HCT116 (cell line): ENCODE results near the gene PRKAA2.

Experiments
- EGR1 ChIP-seq: IDR thresholded peaks from 2 replicates; pipeline ENCODE4 v1.6.1; 2012; ENCODE audit warnings: low read depth
- EZH2 ChIP-seq: fragments of 200-600 bp; sonication (generic); IDR thresholded peaks from 2 replicates; pipeline ENCODE4 v1.6.1; 2017; ENCODE audit warnings: antibody characterized with exemption, mixed run types
- EZH2phosphoT487 ChIP-seq: fragments of 200-600 bp; IDR thresholded peaks from 2 replicates; pipeline ENCODE4 v1.6.1; 2018; ENCODE audit warnings: antibody characterized with exemption, borderline replicate concordance
- FOSL1 ChIP-seq: IDR thresholded peaks from 2 replicates; pipeline ENCODE4 v1.6.1; 2012; ENCODE audit warnings: low read depth
- POLR2A ChIP-seq: IDR thresholded peaks from 2 replicates; pipeline ENCODE4 v1.7.0; 2011; ENCODE audit warnings: borderline replicate concordance; ENCODE audit not compliant: insufficient read depth, insufficient read length; ENCODE audit errors: extremely low read depth
- POLR2AphosphoS5 ChIP-seq: IDR thresholded peaks from 2 replicates; pipeline ENCODE4 v1.6.1; 2011; ENCODE audit warnings: mild to moderate bottlenecking, low read depth, low read length, moderate library complexity
- RAD21 ChIP-seq: IDR thresholded peaks from 2 replicates; pipeline ENCODE4 v1.6.1; 2012; ENCODE audit warnings: low read depth, mild to moderate bottlenecking
- YY1 ChIP-seq: IDR thresholded peaks from 2 replicates; pipeline ENCODE4 v1.6.1; 2011; ENCODE audit warnings: low read length, low read depth, moderate library complexity, mild to moderate bottlenecking; ENCODE audit not compliant: insufficient replicate concordance; ENCODE audit errors: extremely low read depth
- ZFX ChIP-seq: fragments of 450-650 bp; IDR thresholded peaks from 2 replicates; pipeline ENCODE4 v1.6.1; 2017
- TF ChIP-seq, protein P1 (sequence below), 3 experiments: fragments of 200-600 bp in 1 of 3; sonication (generic) in 1 of 3; IDR thresholded peaks in 2 of 3; conservative IDR thresholded peaks in 1 of 3; 2 replicates each; pipeline ENCODE4 v1.5.1; 2012 to 2017; ENCODE audit warnings: low read depth in 2 of 3, low read length in 2 of 3, antibody characterized with exemption in 1 of 3, borderline replicate concordance in 1 of 3, control low read depth in 1 of 3, mild to moderate bottlenecking in 1 of 3, mixed read lengths in 1 of 3, mixed run types in 1 of 3, moderate library complexity in 1 of 3; ENCODE audit not compliant: insufficient read depth in 1 of 3
- TF ChIP-seq, protein P2 (sequence below): IDR thresholded peaks from 2 replicates; pipeline ENCODE4 v1.6.1; 2012; ENCODE audit warnings: low read depth
- TF ChIP-seq, protein P3 (sequence below): IDR thresholded peaks from 2 replicates; pipeline ENCODE4 v1.6.1; 2012

DNA sequence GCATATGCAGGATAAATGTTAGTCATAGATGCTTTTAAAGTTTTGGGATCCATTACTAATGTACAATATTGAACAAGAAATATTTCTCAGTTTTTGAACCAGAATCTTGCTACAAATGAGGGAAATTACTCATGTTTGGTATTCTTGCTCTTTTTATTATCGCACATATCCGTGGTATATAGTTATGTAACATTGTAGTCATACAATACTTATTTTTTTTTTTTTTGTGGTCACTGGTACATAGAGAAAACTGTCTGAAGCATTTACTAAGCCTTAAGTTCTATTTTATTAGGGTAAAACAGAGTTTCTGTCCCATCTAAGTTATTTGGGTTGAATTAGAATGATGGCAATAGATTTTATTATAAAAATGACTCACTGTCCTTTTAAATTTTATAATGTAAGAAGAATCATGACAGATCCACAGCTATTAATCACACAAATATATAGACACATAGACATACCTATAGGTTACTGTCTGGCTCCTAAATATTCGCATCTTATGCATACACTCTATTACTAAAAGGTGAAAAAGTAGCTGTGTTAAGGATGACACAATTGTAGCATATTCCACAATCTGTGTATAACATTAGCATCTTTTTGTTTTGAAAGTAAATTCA lies 18.0 kb upstream of the PRKAA2 start:
- TF ChIP-seq, protein P1, sequence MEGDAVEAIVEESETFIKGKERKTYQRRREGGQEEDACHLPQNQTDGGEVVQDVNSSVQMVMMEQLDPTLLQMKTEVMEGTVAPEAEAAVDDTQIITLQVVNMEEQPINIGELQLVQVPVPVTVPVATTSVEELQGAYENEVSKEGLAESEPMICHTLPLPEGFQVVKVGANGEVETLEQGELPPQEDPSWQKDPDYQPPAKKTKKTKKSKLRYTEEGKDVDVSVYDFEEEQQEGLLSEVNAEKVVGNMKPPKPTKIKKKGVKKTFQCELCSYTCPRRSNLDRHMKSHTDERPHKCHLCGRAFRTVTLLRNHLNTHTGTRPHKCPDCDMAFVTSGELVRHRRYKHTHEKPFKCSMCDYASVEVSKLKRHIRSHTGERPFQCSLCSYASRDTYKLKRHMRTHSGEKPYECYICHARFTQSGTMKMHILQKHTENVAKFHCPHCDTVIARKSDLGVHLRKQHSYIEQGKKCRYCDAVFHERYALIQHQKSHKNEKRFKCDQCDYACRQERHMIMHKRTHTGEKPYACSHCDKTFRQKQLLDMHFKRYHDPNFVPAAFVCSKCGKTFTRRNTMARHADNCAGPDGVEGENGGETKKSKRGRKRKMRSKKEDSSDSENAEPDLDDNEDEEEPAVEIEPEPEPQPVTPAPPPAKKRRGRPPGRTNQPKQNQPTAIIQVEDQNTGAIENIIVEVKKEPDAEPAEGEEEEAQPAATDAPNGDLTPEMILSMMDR (IDR thresholded peaks at IDR 0.05 in 2 of 3, conservative IDR thresholded peaks at IDR 0.05 in 1 of 3; ENCODE audit: borderline replicate concordance in 1 of 3, insufficient read depth in 1 of 3, low read depth in 2 of 3, low read length in 2 of 3), result no peak
- TF ChIP-seq YY1 (no peak), EZH2 (no peak), POLR2AphosphoS5 (no peak), ZFX (no peak), RAD21 (no peak), POLR2A (no peak), FOSL1 (no peak), EZH2phosphoT487 (no peak), EGR1 (no peak)
- TF ChIP-seq, protein P2, sequence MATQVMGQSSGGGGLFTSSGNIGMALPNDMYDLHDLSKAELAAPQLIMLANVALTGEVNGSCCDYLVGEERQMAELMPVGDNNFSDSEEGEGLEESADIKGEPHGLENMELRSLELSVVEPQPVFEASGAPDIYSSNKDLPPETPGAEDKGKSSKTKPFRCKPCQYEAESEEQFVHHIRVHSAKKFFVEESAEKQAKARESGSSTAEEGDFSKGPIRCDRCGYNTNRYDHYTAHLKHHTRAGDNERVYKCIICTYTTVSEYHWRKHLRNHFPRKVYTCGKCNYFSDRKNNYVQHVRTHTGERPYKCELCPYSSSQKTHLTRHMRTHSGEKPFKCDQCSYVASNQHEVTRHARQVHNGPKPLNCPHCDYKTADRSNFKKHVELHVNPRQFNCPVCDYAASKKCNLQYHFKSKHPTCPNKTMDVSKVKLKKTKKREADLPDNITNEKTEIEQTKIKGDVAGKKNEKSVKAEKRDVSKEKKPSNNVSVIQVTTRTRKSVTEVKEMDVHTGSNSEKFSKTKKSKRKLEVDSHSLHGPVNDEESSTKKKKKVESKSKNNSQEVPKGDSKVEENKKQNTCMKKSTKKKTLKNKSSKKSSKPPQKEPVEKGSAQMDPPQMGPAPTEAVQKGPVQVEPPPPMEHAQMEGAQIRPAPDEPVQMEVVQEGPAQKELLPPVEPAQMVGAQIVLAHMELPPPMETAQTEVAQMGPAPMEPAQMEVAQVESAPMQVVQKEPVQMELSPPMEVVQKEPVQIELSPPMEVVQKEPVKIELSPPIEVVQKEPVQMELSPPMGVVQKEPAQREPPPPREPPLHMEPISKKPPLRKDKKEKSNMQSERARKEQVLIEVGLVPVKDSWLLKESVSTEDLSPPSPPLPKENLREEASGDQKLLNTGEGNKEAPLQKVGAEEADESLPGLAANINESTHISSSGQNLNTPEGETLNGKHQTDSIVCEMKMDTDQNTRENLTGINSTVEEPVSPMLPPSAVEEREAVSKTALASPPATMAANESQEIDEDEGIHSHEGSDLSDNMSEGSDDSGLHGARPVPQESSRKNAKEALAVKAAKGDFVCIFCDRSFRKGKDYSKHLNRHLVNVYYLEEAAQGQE, result no peak
- TF ChIP-seq, protein P3, sequence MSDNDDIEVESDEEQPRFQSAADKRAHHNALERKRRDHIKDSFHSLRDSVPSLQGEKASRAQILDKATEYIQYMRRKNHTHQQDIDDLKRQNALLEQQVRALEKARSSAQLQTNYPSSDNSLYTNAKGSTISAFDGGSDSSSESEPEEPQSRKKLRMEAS, result no peak
